ENCODE results near the gene BRAF.
"Not testable (repeated sequence)": the region's sequence is repeated elsewhere in the genome, so short reads cannot be mapped to it uniquely, and the experiment has no call there.

BRAF gene

DNA sequence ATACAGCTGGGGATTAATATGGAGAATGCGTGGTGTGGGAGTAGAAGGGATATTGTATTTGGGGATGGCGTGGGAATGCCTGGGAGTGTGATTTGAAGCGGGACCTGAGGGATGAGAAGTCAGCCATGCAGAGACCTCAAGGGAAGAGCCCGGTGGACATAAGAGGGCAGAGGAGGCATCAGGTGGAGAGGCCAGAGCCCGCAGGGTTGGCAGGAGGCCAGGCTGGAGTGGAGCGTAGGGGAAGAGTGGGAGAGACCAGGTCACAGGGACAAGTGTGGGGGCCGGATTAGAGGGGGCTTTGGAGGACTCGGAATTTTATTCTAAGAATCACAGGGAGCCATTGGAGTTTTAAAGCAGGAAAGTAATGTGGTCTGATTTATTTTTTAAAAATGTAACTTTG, 226.3 kb downstream of the BRAF start:
- no peak for DNase-seq

- DNase-seq: no peak
Measured at GRCh38 chr7:140697447-140698143, 227.1 kb downstream of the BRAF start.

GRCh38 chr7:140696680-140697446, 227.9 kb downstream of the BRAF start, which contains the start of gene NDUFB2:
TSS of gene NDUFB2 (plus strand) at chr7:140696708. CDS start at chr7:140696745, 37 bp downstream.
- DNase-seq: peak; percentile 95

GRCh38 chr7:140696024-140696679, 228.6 kb downstream of the BRAF start:
- no peak for DNase-seq

DNA sequence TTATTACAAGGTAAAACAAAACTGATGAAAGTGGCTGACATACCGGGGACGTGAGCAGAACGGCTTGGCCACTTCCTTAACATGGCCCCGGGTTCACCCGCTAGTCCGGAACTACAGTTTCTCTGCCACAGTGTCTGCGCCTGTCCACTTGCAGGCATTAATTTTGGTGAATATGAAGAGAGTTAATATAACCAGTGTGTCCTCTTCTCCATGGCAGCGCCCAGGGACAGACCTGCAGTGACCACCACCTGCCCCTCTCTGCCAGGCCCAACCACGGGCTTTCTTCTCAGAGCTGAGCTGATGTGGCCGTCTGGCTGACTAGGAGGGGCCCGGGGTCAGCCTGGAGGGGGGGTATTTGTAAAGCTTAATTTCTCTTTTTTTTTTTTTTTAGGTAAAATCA, 229.3 kb downstream of the BRAF start:
- DNase-seq: no peak

GRCh38 chr7:140694592-140694991, 230.1 kb downstream of the BRAF start:
- no peak for DNase-seq

GRCh38 chr7:140693849-140694248, 230.9 kb downstream of the BRAF start:
- DNase-seq: not testable (repeated sequence)

GRCh38 chr7:140691376-140692045, 233.2 kb downstream of the BRAF start:
- DNase-seq: no peak

GRCh38 chr7:140689199-140690152, 235.3 kb downstream of the BRAF start:
- no peak for DNase-seq

- DNase-seq: no peak
Measured at GRCh38 chr7:140688341-140688740, 236.4 kb downstream of the BRAF start.

DNA sequence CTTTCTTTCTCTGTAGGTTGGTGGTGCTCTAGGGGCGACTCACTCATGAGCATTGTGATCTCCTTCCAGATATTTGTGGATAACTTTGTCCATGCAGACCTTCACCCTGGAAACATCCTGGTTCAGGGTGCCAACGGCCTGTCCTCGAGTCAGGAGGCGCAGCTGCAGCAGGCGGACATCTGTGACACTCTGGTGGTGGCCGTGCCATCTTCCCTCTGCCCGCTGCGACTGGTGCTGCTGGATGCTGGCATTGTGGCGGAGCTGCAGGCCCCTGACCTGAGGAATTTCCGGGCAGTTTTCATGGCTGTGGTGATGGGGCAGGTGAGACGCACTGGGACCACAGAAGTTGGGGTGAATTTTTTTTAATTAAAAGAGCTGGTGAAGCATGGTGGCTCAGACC, 237.8 kb downstream of the BRAF start:
- no peak for DNase-seq

GRCh38 chr7:140685407-140686087, 239.2 kb downstream of the BRAF start:
- DNase-seq: no peak

- no peak for DNase-seq
Measured at GRCh38 chr7:140684066-140684950, 240.4 kb downstream of the BRAF start.

DNA sequence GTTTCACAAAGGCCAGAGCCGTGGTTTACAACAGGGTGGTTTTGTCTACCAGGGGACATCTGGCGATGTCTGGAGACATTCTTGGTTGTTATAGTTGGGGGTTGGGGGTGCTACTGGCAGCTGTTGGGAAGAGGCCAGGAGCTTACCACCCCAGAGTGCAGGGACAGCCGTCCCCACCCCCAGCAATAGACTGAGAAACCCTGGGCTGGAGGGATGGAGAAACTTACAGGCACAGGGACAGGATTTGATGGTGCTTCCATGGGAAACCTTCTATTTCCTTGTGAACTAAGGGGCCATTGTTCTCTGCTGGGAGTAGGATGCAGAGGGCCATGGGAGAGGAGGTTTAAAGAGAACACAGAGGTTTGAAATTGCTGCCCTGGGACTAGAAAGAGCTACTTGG, 241.1 kb downstream of the BRAF start:
- DNase-seq: no peak

DNA sequence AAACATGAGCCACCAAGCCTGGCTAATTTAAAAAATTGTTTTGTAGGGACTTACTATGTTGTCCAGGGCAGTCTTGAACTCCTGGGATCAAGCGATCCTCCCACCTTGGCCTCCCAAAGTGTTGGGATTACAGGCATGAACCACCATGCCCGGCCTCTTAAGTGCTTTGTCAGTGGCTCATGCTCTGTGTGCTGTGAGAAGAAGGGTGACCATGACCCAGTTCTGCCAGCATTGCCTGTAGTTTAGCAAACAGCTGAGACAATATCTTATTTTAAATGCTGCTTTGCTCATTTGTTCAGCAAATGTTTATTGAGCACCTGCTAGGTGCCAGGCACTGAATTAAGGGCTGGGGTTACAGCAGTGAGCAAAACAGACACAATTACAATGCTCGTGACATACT, 243.0 kb downstream of the BRAF start:
- no peak for DNase-seq

DNA sequence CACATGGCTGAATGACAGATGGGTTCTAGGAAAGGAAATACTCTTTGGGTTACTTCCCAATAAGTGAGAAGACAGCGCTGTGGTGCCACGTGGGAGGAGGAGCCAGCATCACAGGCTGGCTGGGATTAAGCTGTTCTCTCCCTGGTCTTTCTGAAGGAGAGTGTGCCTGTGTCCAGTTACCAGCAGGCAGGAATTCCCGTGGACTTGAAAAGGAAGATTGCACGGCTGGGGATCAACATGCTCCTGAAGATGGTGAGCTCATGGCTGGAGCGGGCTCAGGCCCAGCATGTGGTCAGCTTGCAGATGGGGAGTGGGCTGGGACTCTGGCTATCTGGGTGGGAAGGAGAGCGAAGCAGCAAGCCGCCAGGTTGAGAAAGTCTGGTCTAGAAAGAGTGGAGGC, 243.8 kb downstream of the BRAF start:
- no peak for DNase-seq

DNA sequence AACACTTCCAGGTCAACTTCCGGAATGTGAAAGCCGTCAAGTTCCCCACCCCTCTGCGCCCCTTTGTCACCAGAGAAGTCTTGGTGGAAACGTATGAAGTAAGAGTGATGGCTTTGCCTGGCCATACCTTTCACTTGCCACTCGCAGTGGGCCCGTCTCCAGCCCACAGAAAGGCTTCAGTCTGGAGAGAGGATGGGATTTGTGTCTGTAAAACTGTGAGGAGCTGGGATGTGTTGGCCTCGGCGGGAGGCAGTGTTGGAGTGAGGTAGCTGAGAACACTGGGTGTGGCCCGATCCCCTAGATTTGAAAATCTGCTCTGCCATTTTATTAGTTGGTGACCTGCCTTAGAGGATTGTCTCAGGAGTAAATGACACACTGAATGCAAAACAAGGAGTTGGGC, 245.5 kb downstream of the BRAF start:
- DNase-seq: no peak

- no peak for DNase-seq
Measured at GRCh38 chr7:140678816-140679130, 246.0 kb downstream of the BRAF start.

- no peak for DNase-seq
Measured at GRCh38 chr7:140678081-140678815, 246.5 kb downstream of the BRAF start.

DNA sequence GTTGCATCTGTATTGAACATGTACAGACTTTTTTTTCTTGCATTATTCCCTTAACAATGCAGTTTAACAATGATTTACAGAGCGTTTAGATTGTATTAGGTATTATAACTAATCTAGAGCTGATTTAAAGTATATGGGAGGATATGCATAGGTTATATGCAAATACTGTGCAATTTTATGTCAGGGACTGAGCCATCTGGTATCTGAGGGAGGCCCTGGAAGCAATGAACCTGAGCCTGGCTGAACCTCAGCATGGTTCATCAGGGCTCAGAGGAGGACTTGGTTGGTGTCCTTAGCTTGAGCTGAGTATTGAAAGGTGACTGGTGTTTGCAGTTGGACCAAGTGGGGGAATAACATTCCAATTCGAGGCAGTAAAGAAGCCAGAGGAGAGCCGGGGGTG, 247.2 kb downstream of the BRAF start:
- no peak for DNase-seq
